Stimulated activated CD8-positive, alpha-beta memory T cell treated with anti-CD3 and anti-CD28 coated beads, Interleukin-7, amount 100 ng/mL, for 24 hours (primary cell): ENCODE results near the gene ADCY10.

Source experiments
- DNase-seq: peaks from one replicate; pipeline ENCODE4 v3.0.0-alpha.2; 2020; ENCODE audit warnings: low read depth

The ADCY10 gene

DNA sequence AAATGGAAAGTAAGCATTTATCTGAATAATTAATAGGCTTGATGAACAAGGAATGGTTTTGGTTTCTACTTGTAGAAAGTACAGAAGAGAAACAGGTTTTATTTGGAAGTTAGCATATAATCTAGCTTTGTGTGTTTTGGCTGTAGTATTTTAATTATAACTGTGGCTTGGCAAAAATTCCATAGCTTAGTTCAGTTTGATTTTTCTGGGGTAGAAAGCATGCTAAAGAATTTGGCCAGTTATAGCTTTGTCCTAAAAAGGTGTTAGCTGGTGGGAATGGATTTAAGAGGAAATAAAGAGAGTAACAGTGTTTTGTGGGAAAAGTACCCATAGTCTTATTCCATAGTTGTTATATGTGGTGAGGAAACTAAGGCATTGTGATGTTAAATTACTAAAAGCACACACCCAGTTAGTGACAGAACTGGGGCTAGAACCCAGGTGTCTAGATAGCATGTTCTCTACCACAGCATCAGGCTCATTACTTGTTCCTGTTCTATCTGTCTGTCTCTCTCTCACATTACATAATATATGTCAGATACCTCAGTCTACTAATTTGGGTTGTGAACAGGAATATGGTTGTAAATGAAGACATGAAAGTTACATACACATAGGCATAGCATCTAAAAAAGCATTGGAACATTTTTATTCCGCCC, 137.2 kb downstream of the ADCY10 start:
- DNase-seq, result no peak

DNA sequence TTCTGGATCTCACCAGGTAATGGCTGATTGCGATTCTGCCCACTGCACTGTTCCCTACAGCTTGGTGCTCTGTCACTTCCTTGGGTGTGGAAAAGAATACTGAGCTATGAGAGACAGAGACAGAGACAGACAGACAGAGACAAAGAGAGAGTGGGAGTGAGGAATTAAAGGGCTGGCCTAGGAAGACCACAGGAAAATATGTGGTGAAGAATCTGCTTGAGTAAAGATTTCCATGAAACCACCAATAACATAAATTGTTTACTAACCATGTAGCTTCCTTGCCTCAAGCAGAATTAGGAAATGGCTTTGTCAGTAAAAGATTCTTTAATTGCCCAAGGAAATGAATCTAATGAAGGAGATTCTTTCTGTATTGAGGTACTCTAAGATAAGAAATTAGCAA, 137.8 kb downstream of the ADCY10 start:
- DNase-seq, result no peak

DNA sequence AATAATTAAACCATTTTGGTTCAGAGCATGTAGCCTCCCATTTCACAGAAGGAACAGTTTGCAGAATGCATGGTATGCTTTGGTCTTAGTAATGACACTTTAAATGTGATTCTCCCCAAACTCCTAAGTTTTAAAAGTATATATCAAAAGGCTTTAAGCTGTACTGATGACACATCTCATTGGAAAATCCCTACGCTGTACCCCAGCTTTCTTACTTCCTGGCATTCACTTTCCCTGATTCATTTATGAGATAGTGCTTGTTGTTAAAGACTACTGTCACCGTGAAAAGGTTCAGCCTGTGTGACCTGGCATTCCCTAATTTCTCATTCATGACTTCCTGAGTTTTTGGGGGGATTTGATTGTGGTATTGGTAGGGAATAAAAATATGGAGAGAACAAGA, 138.8 kb downstream of the ADCY10 start:
- DNase-seq, result no peak

DNA sequence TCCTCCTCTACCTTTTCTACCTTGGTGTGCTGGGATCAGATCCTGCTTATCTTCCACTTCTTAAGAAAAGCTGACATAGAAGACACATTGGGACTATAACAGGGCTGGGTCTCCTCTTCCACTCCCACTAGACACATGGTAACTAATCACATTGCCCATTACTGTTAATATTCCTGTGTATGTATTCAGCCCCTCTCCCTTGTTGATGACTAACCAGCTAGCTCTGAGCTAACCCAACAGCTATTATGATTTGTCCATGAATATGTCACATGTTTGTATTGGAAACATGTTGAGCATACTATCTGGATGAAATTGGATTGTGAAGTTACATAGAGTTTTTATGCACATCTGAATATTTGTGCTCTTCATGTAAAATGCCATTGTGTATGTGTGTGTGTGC, 139.2 kb downstream of the ADCY10 start:
- DNase-seq, result no peak

DNA sequence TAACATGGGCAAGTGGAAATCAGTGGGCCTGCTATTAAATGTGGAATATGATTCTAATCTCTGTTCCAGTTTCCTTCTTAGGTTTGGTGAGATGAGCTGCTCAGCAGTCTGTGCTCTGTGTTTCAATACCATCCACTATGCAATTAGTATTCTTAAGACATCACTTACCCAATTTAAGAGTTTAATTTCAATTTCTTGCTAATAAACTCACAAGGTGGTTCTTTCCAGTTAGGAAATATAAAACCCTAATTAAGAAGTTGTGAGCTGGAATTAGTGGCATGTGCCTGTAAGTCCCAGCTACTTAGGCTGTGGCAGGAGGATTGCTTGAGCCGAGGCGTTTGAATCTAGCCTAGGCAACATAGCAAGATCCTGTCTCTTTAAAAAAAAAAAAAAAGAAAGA, 140.4 kb downstream of the ADCY10 start:
- no peak for DNase-seq

DNA sequence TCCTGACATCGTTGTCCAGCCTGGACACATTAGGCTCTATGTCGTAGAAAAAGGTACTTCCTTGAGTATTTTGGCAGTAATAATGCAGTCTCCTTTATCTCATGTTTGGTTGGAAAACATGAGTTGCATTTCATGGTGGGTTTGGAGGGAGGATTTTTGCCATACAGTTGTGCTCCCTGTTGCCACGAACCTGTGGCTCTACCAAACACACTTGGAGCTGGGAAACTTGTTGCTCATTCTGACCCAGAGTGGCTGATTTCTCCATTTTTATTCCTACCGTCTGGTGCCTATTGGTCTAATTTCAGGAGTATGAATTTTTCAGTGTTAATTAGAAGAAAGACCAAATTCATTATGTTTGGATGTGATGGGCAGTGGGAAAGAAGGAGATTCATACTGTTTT, 141.5 kb downstream of the ADCY10 start:
- DNase-seq, result no peak

DNA sequence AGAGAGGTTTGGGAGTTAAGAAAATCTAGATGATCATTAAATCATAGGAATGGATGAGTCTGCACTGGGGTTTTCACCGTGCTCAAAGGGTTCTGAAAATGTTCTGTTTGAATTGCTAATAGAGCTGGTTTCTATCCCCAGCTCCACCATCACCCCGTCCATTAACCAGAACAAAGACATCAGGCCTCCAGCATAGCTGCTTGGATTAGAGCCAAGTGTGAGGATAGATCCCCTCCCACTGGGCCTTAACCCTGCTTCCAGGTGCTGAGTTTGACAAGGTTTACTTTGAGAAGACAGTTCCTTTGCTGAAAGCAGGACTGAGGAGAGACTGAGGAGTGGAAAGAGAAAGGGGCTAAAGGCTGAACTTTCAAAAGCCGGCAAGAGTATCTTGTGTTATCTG, 143.8 kb downstream of the ADCY10 start:
- no peak for DNase-seq

DNA sequence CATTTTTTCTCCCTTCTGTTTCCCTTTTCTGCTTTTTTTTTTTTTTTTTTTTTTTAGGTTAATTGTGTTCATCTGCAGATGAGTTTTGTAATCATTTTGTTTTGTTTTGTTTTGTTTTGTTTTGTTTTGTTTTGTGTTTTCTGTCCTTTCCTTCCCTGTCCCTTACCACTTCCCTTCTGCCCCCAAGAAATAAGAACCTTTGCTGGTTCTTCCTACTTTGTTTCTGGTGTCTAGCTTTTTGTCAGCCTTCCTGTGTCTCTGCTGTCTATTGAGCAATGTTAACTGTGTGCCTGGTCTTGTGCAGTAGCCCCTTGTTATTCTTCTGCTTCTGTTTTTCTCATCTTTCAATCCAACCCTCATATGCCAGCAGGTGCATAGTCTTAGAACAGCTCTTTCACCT, 146.2 kb downstream of the ADCY10 start:
- DNase-seq, result no peak

DNA sequence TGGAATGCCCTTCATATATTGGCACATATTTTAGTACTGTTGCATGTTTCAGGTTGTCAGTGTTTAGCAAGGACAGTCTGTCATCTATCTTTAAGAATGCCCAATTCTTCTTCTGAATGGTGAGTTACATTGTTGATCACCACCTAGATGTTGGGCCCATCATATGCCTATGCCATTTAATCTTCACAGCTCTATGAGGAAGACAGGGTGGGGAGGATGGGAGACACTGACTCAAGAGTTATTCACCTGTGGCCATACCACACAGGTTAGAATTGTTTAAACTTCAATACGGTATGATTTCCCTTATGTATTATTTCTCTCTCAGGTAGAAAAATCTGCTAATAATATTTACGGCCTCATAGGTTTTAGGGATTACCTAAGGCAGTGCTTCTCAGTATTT, 147.4 kb downstream of the ADCY10 start:
- no peak for DNase-seq

DNA sequence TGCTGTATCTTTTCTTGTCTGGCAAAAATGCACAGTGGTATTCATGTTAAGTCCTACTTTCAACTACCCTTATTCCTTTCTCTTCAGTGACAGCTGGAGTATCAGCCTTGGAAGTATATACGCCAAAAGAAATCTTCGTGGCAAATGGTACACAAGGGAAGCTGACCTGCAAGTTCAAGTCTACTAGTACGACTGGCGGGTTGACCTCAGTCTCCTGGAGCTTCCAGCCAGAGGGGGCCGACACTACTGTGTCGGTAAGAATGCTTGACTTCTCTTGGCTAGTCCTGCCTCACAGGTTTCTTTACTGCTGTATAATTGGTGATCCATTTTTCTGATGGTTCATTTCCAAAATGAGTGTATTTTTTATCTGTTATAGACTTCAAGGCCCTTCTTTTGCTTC, 148.4 kb downstream of the ADCY10 start:
- DNase-seq, result no peak

DNA sequence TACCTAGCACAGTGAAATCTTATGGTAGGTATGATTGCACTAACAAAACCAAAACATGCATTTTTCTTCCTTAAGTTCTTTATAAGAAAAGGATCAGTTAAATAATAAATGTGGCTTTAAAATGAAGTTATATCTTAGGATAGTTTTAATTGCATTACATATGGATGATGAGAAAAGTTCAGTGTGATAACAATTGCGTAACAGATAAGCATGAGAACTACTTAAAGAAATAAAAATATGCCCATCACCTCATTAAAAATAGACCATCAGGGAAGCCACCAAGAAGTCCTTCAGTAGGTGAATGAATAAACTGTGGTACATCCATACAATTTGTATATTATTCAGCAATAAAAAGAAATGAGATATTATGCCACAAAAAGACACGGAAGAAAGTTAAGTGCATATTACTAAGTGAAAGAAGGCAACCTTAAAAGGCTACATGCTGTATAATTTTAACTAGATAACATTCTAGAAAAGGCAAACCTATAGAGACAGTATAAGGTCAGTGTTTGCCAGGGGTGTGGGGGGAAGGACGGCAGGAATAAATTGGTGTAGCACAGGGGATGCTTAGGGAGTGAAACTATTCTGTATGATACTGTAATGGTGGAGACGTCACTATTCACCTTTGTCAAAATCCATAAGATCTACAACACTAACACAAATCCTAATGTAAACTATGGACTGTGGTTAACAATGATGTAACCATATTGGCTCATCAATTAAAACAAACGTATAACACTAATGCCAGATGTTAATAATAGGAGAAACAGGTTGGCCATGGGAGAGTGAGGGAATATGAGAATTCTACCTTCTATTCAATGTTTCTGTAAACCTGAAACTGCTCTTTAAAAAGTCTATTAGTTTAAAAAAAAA, 149.2 kb downstream of the ADCY10 start:
- no peak for DNase-seq

DNA sequence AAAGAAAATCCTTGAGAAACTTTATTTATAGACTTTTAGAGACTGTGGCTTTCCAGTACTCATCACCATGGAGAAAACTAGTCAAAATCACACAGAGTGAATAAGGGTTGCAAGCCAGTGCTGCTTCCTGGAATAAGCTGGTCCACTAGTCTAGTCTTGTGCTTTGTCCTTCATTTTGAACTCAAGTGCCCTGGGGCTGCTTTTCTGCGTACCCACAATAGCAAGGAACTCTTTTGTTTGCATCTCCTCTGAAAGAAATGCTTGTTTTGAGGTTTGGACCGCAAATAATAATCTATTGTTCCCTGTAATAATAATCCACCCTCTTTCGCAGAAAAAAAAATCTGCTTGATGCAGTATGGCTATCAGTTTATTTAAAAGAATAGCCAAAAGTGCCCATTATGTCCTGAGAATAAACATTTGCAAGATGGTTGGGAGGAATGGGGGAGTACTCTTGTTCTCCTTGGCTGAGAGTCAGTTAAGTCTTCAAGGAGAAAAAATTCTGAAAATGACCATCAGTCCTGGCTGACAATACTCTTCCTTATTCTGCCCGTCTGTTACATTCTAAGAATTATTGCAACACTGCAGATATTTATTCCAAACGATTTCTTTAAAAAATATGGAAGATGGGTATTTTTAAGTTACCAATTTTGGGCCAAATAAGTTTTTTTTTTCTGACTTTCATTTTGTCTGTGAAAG, 150.3 kb downstream of the ADCY10 start:
- no peak for DNase-seq

DNA sequence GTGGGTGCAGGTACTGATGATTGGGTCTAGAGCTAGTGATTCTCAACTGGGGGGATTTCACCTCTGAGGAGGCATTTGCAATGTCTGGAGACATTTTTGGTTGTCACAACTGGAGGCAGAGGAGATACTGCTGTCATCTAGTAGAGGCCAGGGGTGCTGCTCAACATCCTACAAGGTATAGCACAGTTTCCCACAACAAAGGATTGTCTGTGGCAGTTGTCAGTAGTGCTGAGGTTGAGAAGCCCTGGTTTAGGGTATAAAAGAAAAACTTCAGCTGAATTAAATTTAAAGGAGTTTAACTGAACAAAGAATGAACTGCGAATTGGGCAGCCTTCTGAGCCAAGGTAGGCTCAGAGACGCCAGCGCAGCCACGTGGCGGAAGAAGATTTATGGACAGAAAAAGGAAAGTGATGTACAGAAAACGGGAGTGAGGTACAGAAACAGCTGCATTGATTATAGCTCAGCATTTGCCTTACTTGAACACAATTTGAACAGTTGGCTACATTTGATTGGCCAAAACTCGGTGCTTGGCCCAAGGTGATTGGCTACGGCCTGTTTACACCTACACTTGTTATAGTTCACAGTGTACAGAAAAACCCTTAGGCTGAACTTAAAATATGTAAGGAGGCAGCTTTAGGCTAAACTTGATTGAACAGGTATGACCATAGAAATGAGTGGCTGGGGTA, 151.7 kb downstream of the ADCY10 start:
- no peak for DNase-seq

DNA sequence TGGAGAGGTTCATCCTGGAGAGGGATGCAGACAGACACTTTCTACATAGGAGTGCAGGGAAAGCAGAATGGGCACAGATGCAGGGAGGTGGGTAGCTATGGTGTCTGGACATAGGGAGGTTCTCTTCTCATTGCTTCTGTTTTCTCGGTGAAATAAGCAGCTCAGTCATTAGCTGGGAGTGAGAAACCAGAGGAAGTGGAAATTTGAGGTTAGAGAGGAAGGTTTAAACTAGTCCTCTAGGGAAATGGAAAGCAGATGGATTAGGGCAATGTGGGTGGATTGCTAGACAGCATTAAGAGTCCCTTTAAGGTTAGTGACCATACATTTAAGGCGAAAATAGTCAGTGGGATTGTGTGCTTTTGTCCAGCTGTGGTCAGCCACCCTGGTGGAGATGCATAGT, 152.5 kb downstream of the ADCY10 start:
- DNase-seq, result no peak
